SU-DHL-6 (cell line): ENCODE measurements around the gene SERPINA5.

Experiments used
- EZH2phosphoT487 ChIP-seq: fragments of 200-600 bp; sonication (generic), shearing (Covaris generic); conservative IDR thresholded peaks from 2 replicates; pipeline ENCODE4 v1.6.1; 2018; ENCODE audit warnings: mild to moderate bottlenecking, antibody characterized with exemption, low read length, moderate library complexity, mixed read lengths
- TF ChIP-seq, protein P1 (sequence below): fragments of 200-600 bp; sonication (generic); IDR thresholded peaks from one replicate; pipeline ENCODE4 v1.5.1; 2017; ENCODE audit warnings: antibody characterized with exemption, mild to moderate bottlenecking, low read length, moderate library complexity; ENCODE audit not compliant: insufficient read depth, poor library complexity, severe bottlenecking

DNA sequence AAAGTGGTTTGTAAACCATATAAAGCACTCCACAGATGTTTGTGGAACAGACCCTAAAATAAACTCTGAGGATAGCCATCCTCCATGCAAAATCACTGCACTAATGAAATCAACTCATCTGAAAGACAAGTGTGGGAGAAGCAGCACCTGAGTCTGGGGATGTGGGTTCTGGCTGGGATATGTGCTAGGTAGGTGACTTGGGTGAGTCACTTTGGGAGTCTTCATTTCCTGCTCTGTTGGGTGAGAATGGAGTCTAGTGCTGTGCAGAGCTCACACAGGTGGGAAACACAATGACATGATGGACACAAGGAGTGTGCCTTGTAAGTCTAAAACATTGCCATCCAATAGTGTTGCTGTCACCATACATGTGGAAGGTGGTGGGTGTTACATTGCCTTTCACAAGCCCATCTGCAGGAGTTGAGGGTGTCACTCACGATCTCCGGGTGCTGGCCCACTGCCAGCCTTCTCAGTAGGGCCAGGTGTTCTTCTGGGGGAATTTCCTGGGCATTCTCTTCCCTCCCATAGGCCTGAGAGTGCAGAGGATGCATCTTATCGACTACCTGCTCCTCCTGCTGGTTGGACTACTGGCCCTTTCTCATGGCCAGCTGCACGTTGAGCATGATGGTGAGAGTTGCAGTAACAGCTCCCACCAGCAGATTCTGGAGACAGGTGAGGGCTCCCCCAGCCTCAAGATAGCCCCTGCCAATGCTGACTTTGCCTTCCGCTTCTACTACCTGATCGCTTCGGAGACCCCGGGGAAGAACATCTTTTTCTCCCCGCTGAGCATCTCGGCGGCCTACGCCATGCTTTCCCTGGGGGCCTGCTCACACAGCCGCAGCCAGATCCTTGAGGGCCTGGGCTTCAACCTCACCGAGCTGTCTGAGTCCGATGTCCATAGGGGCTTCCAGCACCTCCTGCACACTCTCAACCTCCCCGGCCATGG is 18.0 kb upstream of the SERPINA5 start:
- TF ChIP-seq, protein P1, sequence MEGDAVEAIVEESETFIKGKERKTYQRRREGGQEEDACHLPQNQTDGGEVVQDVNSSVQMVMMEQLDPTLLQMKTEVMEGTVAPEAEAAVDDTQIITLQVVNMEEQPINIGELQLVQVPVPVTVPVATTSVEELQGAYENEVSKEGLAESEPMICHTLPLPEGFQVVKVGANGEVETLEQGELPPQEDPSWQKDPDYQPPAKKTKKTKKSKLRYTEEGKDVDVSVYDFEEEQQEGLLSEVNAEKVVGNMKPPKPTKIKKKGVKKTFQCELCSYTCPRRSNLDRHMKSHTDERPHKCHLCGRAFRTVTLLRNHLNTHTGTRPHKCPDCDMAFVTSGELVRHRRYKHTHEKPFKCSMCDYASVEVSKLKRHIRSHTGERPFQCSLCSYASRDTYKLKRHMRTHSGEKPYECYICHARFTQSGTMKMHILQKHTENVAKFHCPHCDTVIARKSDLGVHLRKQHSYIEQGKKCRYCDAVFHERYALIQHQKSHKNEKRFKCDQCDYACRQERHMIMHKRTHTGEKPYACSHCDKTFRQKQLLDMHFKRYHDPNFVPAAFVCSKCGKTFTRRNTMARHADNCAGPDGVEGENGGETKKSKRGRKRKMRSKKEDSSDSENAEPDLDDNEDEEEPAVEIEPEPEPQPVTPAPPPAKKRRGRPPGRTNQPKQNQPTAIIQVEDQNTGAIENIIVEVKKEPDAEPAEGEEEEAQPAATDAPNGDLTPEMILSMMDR, result no peak
- TF ChIP-seq EZH2phosphoT487, result no peak
